DMS 273 (cell line): ENCODE measurements around the gene GNAO1.

Source experiments
- DNase-seq: peaks from one replicate; lab custom pipeline; 2025; ENCODE audit not compliant: unreplicated experiment; lab: John Stamatoyannopoulos, UW

The GNAO1 gene

DNA sequence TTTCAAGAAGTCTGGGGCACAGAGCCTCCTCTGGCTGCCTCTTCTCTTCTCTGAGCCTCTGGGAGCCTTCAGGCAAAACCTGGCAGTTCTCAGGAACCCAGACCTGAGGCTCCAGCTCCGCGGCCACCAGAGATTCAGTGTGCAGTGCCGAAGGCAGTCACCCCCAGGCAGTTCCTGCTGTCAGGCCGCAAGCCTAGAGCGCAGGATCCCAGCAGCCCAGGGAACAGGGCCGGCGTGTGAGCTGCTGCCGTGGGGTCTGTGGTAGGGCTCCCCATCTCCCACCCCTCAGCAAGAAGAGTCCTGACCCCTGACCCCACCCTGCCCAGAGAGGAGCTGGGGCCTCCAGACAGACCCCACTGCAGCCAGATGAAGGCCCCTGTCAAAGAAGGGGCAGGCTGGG lies 155.9 kb downstream of the GNAO1 start:
- DNase-seq, result no peak

DNA sequence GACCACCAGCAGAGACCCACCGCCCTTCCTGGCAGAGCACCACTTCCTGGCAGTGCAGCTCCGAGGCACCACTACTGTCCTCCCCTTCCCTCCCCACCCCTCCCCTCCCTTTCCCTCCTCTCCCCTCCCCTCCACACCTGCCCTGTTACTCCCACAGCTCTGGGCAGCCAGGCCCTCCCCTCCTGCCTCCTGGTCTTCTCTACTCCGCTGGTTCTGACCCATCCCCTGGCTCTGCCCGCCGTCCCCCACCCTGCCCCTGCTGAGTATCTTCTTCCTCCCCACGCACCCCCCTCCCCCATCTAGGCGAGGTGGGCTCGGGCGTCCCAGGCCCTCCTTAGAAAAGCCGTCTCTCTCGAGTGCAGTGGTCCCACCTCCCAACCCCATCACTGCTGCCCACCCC lies 156.4 kb downstream of the GNAO1 start:
- DNase-seq, result no peak

DNA sequence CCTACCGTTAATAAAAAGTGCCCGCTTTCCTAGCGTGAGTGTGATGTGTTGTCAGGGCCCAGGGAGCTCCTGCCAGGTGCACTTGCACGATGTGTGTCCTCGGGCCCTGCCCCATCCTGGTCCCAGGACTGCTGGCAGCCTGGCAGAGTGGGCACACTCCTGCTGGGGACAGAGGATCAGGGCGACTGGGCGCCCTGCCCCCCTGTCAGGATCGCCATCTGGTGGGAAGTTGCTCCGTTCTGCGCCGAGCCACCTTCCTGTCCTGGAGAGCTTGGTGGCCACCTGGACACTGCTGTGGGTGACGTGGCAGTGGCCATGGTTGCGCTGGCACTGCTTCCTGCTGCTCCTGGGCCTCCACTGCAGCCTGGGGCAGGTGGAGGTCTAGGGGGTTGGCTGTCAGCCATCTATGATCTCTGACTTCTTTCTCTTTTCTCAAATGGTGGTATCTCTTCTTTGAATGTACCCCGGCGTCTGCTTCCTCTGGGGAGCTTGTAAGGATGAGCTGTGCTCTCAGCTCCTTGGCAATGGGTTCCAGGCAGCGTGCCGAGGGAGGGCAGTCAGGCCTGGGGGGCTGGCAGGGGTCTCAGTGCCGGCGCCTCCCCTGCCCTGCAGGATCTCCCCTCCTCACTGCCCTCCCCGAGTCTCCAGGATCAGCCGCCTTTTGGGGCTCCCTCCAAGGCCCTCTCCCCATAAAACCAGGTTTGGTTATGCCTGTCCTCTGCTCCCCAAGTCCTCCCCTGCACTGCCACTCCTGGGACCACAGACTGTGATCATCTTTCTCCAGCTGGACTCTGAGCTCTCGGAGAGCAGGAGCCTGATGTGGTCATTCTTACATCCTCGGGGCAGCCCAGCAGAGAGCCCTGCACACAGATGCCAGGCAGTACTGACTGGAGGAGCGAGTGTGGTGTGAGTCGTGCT lies 157.1 kb downstream of the GNAO1 start:
- no peak for DNase-seq

DNA sequence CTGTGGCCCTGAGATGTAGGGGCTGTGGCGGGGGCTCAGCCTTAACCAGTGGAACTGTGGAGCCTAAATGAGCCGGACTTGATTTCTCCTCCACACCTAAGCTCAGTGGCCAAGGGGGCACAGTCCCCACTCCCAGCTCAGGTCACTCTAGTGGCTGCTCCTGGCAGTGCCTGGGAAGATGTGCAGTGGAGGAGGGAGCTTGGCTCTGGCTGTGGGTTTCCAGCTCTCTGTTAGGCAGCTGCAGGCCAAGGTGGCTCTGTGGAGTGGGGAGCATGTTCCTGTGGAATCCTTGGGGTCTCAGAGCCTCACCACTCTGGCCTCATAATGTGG lies 157.8 kb downstream of the GNAO1 start:
- no peak for DNase-seq

DNA sequence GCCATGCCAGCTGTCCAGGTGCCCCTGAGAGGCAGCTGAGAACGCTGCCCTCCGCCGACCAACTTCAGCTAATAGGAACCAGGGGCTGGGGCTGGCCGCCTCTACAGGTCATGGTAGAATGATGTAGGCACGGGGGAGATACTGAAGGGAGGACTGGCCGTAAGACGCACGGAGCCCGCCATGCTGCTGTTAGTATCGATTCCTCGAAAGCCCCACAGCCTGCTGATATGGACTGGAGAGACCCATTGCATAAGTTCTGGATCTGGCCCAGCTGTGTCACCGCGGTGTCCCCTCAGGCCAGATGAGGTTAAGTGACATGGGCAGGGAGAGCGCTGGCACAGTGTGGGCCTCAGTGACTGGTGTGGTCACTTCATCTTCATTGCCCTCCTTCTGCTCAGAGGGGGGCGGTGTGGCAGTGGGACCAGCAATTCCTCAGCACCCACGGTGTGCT lies 158.4 kb downstream of the GNAO1 start:
- no peak for DNase-seq

DNA sequence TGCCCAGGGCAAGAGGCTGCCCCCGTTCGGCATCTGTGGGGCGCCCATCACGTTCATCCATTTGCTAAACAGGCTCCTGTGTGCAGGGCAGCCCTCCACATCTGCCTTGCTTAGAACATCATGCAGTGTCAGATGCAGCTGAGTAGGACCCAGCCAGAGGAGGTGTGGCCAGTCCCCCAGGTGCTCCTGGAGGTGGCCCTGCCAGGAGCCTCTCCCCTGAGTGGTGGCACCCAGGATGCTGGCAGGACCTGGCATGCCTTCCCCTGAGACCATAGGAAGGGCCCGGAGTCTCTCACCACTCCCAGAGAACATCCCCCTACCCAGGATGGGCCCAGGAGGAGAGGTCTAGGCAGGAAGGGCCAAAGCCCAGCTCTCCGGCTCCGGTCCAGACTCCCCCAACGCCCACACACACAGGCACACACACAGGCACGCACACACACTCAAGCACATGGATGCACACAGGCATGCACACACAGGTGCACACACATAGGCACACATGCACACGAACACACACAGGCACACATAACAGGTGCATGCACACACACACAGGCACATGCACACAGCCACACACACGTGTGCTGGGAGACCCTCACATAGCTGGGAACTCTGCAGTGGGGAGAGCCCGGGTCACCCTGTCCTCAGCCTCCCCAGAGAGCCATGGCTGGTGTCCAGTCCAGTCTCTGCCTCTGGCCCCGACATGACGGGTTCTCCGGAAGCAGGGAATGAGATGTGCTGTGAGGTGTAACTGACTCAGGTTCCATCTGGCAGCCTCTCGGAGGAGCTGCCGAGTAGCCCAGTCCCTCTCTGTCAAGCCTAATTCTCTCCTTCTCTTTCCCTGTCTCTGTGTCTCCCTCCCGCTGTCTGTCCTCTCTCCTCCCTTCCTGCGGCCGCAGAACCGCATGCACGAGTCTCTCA lies 159.5 kb downstream of the GNAO1 start:
- DNase-seq, result no peak

DNA sequence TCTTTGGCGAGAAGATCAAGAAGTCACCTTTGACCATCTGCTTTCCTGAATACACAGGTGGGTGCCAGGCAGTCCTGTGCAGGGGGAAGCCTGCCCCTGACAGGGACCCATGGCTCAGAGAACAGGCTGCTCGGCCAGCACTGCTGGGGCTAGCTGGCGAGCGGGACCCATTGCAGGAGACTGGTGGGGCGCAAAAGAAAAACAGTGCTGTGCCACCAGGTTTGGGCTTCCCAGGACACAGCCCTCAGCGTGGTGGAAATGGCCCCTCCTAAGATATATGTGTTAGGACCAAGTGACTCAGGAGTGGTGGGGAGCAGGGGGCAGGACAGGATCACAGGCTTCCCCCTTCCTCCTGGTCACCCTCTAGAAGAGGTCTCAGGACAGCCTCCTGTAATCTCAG lies 160.2 kb downstream of the GNAO1 start:
- no peak for DNase-seq

DNA sequence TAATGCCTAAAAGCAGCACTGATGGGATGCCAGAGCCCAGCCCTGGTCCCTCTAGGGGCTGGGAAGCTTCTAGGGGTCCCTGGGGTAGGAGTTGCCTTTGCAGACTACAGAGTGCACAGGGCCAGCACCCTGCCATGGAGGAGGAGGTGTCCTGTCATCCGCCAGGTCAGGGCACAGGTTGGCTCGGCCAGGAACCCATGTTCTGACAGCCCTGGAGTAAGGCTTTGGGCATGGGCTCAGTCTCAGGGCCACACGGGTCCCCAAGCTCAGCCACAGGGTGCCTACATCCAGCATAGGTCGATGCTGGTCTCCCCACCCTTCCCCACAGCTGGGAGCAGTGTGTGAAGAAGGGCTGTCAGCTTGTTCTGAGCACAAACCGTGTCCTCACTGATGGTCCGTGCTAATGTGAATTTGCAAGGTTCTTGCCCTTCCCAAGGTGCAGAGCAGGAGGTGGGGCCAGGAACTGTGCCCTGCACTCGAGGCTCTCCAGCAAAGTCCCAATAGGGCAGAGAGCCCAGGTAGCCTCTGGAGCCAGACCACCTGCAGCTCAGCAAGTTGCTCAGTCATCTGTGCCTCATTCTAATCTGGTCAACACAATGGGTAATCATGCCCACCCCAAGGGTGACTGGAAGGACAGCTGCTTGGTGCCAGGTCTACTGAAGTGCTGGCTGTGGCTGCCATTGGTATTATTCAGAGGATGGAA lies 161.2 kb downstream of the GNAO1 start:
- no peak for DNase-seq

DNA sequence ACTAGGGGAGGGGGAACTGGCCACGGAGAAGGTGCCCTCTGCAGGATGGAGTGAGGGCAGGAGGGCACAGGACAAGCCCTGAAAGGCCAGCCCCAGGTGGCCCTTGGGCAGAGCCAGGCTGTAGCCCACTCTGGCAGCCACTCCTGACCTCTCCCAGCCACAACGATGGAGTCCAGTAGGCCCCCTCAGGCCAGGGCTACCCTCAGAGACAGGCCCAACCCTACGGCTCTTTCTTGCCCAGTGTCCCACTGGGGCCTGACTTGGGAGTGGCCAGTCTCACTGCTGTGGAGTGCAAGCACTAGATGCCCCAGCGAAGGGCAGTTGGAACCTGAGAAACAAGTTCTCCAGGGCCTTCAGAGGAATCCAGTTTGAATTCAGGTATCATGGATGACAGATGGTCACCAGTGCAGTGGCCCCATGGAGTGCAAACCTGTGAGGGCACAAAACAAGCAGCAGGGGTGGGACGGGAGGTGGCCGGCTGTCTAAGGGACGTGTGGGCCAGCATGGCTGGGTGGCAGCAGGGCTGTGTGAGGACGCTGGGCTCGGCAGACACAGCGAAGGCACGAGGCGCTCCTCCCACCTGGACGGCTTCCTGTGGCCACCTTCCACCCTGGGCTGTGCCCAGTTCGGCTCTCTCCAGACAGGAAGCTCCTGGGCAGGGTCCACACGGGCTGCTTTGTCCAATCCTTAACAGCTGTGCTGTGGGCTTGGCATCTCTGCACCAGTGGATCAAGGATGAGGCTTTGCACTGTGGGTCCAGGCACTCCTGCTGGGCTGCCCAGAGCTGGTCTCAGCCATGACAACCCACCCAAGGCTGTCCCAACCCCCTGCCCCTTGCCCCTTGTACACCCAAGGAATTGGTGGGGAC lies 162.0 kb downstream of the GNAO1 start:
- peak; percentile 24 for DNase-seq

DNA sequence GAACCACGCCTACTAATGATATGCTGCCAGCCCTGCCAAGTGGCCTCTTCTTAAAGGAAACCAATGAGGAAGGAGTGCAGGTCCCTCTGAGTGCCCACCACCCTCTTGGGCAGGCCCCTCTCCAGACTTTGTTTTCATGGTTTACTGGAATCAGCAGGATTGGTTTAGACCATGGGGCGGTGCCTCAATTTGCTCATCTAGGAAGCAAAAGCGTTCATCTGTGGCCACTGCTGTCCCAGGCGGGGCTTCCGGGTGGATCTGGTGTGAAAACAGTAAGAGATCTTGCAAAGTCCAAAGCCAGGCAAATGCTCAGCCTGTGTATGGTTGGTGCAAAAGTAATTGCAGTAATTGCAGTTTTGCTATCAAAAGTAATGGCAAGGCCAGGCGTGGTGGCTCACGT lies 162.7 kb downstream of the GNAO1 start:
- no peak for DNase-seq

DNA sequence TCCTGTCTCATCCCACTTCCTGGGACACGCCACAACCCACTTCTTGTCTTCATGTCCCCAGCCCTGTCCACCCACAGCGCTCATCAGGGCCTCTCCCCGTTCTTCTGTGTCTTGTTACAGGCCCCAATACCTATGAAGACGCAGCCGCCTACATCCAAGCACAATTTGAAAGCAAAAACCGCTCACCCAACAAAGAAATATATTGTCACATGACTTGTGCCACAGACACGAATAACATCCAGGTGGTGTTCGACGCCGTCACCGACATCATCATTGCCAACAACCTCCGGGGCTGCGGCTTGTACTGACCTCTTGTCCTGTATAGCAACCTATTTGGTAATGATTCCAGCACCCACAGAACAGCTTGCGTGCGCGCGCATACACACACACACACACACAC lies 163.5 kb downstream of the GNAO1 start:
- DNase-seq, result no peak

DNA sequence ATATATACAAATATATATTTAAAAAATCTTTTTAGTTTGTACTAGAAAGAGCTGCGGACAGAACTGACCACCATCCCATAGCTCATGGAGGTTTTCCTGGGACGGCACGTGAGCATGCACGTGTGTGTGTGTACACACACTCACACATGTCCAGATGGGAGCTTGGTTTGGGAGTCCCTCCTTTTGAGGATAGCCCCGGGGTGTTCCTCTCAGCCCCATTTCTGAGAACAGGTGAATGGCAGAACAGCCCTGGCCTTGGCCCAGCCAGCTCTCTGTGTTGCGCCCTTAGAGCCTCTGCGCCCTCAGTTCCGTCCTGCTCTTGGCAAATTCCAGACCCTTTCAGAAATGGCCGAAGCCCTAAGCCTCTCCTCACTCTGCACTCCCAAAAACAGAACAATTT lies 163.9 kb downstream of the GNAO1 start:
- DNase-seq, result no peak

DNA sequence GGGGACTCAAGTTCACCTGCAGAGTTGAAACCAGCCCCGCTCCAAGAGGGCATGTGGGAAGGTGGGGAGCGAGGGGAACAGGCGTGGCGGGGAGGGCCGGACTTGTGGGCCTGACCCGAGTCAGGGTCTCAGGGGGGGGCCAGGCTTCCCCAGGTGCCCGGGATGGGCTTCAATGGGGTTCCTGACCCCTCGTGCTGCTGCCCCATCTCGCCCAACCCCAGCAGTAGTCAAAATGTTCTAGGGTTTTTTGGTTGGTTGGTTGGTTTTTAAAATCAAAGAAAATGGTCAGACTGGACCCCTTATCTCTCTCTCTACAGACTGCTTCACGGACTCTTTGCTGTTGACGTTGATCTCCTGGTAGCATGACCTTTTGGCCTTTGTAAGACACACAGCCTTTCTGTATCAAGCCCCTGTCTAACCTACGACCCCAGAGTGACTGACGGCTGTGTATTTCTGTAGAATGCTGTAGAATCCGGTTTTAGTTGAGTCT lies 164.5 kb downstream of the GNAO1 start:
- DNase-seq, result no peak

DNA sequence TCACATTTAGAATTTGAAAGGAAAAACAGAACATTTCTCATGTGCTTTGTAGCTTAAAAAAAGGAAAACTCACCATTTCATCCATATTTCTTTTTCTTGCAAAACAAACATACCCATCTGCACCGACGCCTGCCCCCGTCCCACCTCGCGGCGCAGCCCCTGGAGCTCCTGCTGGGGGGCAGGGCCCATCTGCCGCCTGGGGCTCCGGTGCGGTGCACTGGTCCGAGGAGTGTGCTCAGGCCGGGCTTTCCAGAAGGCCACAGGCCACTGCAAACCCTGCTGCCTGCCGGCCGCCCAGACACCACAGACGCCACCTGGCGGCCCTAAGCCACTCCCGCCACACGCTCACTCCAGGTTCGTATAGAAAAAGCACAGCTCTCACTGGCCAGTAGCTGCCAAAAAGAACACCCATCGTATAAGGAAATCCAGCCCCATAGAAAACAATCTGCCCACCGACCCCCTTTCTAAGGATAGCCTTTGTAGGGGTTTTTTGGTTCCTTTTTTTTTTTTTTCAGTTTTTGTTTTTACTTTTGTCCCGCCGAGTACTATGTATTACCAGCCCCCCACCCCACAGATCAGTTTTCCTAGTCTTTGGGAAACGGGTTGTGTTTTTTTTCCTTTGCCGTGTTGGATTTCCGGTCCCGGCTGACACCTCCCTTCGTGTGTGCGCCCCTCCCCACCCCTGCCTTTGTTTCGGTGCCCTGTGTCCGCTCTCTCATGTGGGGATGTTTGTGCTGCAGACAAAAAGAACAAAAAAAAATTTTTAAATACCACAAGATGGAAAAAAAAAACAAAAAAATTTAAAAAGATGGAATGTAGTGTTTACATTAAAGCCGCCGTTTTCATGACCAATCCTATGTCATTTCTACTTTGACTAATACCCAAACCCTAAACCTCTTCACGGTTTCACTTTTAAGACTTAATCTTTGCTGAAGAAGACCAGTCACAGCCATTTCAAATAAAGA lies 165.3 kb downstream of the GNAO1 start:
- DNase-seq, result peak; percentile 85

DNA sequence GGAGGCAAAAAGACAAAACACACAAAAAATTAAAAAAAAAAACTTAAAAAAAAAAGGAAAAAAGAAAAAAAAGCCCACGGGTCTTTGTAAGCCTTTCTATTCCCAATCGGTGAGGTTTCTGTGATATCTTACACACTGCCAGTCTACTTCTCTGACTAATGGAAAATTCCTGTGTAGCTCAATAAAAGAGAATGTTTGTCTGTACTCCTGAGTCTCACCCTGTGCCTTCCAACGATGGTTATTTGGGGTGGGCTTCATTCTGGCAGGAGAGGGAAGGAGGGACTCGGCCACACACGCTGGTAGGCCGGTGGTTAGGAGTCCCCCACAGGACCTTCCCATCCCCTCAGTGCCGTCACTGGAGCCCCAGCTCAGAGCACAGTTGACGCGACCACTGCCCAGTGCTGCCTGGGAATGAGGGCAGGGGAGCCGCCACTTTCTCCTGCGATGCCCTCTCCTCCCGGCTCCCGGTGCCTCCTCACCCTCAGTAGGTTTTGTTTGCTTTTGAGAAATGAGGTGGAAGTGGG lies 166.0 kb downstream of the GNAO1 start:
- no peak for DNase-seq

DNA sequence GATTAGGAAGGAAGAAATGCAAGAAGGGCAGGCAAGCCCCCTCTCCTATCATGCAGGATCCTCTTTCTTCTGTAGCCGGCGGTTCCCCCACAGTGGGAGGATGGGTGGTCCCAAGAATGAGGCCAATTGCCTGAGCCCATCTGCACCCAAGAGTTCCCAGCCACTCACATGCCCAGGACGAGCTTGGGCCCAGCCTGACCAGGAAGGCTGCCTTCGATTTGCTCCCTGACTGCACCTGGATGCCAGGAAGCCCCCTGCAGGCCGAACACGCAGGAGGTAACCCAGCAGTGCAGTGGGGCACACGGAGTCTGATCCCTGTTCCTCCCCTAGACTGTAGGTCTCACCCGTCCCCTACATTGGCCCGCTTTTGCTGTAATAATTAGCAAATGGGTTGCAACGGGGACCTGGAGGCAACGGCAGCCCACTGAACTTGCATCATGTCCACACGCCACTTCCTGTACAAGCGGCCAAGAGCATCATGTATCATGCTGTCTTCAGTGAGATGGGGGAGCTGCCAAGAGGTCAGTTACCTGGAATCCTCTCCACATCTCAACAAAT lies 166.6 kb downstream of the GNAO1 start:
- DNase-seq, result peak; percentile 22

DNA sequence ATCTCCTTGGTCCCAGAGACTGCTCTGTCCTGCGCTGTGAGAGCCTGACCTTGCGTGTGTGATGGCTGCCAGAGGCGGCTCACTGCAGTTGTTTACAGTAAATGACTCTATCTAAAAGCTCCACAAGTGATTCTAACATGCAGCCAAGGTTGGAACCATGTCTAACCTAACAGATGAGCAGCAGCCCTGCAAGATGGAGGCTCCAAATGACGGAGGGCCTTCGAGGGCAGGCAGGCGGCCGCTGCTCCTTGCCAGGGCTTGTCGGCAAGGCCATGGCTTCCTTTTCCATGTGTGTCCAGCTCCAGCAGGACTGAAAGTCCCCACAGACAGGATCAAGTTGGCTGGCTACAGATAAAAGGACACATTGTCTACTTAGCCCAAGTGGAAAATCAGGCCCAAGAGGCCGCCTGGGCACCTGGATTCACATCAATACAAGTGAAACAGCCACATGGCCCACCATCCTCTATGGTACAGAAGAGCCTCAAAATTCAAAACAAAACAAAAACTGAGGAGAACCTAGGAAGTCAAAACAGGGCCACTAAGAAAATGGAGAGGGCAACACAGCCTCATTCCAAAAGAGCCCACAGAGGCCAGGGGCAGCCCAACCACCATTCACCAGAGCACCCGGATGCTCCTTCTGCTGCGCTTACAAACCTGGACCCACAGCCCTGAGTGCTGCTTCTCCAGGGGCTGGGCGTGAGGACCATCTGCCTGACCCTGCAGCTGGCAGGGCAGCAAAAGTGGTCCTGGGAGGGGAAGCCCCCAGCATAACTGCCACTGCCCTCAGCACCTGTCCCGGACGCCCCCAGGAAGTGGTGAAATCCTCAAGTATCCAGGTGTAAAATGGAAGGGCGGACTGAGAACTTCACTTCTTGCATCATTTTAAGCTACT lies 169.1 kb downstream of the GNAO1 start:
- no peak for DNase-seq
